VCaP (cell line): ENCODE data around the gene ADGRV1.
"Not testable (repeated sequence)": the region's sequence is repeated elsewhere in the genome, so short reads cannot be mapped to it uniquely, and the experiment has no call there.

Source experiments
- H3K27ac ChIP-seq: fragments of 450-650 bp; 2 replicates; pipeline ENCODE4 v1.5.1; 2017
- TF ChIP-seq, protein P1 (sequence below): fragments of 450-650 bp; conservative IDR thresholded peaks from 2 replicates; pipeline ENCODE4 v1.5.1; 2017; ENCODE audit warnings: mild to moderate bottlenecking, moderate library complexity

Gene ADGRV1

DNA sequence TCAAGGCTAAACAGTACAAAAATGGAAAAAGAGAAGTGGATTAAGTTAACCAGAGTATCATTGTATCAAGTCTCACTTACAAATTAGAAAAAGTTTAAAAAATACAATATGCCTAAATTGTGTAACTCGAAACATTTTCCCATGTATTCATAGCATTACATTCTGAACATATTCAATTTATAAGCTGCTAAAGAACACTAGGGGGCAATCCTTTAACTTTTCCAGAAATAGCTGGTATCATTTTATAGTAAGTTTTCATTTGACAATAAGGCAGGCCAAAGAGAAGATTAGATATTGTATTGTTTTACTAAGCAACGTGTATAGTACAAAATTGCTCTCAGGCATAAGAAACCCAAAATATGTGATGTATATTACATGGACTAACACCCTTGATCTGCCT lies 234.6 kb downstream of the ADGRV1 start:
- TF ChIP-seq, protein P1, sequence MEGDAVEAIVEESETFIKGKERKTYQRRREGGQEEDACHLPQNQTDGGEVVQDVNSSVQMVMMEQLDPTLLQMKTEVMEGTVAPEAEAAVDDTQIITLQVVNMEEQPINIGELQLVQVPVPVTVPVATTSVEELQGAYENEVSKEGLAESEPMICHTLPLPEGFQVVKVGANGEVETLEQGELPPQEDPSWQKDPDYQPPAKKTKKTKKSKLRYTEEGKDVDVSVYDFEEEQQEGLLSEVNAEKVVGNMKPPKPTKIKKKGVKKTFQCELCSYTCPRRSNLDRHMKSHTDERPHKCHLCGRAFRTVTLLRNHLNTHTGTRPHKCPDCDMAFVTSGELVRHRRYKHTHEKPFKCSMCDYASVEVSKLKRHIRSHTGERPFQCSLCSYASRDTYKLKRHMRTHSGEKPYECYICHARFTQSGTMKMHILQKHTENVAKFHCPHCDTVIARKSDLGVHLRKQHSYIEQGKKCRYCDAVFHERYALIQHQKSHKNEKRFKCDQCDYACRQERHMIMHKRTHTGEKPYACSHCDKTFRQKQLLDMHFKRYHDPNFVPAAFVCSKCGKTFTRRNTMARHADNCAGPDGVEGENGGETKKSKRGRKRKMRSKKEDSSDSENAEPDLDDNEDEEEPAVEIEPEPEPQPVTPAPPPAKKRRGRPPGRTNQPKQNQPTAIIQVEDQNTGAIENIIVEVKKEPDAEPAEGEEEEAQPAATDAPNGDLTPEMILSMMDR: peak; percentile 33; the same call in 1 of the 2 replicates

DNA sequence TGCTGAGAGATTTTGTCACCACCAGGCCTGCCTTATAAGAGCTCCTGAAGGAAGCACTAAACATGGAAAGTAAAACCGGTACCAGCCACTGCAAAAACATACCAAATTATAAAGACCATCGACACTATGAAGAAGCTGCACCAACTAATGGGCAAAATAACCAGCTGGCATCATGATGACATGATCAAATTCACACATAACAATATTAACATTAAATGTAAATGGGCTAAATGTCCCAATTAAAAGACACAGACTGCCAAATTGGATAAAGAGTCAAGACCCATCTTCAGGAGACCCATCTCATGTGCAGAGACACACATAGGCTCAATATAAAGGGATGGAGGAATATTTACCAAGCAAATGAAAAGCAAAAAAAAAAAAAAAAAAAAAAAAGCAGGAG lies 238.3 kb downstream of the ADGRV1 start:
- H3K27ac ChIP-seq: not testable (repeated sequence)

More for the DNA sequence above, 234.6 kb downstream of the ADGRV1 start:
- no peak overlapping the region for H3K27ac ChIP-seq

- H3K27ac ChIP-seq: not testable (repeated sequence)
Measured at GRCh38 chr5:90800082-90800481, 241.5 kb downstream of the ADGRV1 start.

GRCh38 chr5:90800515-90800914 lies 241.9 kb downstream of the ADGRV1 start:
- H3K27ac ChIP-seq: not testable (repeated sequence)

- TF ChIP-seq, protein P1: peak; percentile 84
Measured at GRCh38 chr5:90802474-90803317, 244.1 kb downstream of the ADGRV1 start.

GRCh38 chr5:90803381-90803780 lies 244.8 kb downstream of the ADGRV1 start:
- no peak overlapping the region for H3K27ac ChIP-seq
- TF ChIP-seq, protein P1: no peak

More at GRCh38 chr5:90802474-90803317, 244.1 kb downstream of the ADGRV1 start:
- H3K27ac ChIP-seq: no peak overlapping the region

GRCh38 chr5:90803876-90804275 lies 245.3 kb downstream of the ADGRV1 start:
- H3K27ac ChIP-seq: no peak overlapping the region
- TF ChIP-seq, protein P1: no peak

- H3K27ac ChIP-seq: no peak overlapping the region
- TF ChIP-seq, protein P1: no peak
Measured at GRCh38 chr5:90807496-90807895, 248.9 kb downstream of the ADGRV1 start.

- TF ChIP-seq, protein P1: no peak
- H3K27ac ChIP-seq: no peak overlapping the region
Measured at GRCh38 chr5:90809311-90810056, 250.9 kb downstream of the ADGRV1 start.
